Measurements from ENCODE around the gene PSMC1. TPM values are rescaled to one million over a fixed set of nuclear protein-coding genes. Genes with fewer than 3 reads are reported as not detected.

PSMC1 gene
- total RNA-seq, 4 donors from 2014 or later: 96.8 to 139 (median 117) TPM

- H3K4me3 ChIP-seq: no peak overlapping the region
- no peaks in the 10 kb centered on the region for H3K27me3 ChIP-seq
- H3K36me3 ChIP-seq: peaks cover 31 to 91% (median 68%) of the 10 kb centered on the region in 4 donors
- intact Hi-C loops (cut with DNase I): no loop called here
- no peaks in the 10 kb centered on the region for H3K9me3 ChIP-seq
- peaks cover 9 to 29% (median 17%) of the 10 kb centered on the region in 4 donors for H3K4me1 ChIP-seq
- H3K27ac ChIP-seq (replicated peaks in 1 of 4): no peak overlapping the region
- WGBS: 83% methylated on average over 7 of the region's 7 CpGs
- TF ChIP-seq POLR2A (IDR thresholded peaks at IDR 0.05; ENCODE audit: low read depth) (no peak), POLR2AphosphoS5 (IDR thresholded peaks at IDR 0.05) (no peak), EP300 (IDR thresholded peaks at IDR 0.05) (no peak)
- TF ChIP-seq, protein P1, sequence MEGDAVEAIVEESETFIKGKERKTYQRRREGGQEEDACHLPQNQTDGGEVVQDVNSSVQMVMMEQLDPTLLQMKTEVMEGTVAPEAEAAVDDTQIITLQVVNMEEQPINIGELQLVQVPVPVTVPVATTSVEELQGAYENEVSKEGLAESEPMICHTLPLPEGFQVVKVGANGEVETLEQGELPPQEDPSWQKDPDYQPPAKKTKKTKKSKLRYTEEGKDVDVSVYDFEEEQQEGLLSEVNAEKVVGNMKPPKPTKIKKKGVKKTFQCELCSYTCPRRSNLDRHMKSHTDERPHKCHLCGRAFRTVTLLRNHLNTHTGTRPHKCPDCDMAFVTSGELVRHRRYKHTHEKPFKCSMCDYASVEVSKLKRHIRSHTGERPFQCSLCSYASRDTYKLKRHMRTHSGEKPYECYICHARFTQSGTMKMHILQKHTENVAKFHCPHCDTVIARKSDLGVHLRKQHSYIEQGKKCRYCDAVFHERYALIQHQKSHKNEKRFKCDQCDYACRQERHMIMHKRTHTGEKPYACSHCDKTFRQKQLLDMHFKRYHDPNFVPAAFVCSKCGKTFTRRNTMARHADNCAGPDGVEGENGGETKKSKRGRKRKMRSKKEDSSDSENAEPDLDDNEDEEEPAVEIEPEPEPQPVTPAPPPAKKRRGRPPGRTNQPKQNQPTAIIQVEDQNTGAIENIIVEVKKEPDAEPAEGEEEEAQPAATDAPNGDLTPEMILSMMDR (IDR thresholded peaks at IDR 0.05): no peak
- no peak for DNase-seq (ENCODE audit: extremely low spot score)
These were observed 35.3 kb downstream of the PSMC1 start for GRCh38 chr14:90291699-90292098.

DNA sequence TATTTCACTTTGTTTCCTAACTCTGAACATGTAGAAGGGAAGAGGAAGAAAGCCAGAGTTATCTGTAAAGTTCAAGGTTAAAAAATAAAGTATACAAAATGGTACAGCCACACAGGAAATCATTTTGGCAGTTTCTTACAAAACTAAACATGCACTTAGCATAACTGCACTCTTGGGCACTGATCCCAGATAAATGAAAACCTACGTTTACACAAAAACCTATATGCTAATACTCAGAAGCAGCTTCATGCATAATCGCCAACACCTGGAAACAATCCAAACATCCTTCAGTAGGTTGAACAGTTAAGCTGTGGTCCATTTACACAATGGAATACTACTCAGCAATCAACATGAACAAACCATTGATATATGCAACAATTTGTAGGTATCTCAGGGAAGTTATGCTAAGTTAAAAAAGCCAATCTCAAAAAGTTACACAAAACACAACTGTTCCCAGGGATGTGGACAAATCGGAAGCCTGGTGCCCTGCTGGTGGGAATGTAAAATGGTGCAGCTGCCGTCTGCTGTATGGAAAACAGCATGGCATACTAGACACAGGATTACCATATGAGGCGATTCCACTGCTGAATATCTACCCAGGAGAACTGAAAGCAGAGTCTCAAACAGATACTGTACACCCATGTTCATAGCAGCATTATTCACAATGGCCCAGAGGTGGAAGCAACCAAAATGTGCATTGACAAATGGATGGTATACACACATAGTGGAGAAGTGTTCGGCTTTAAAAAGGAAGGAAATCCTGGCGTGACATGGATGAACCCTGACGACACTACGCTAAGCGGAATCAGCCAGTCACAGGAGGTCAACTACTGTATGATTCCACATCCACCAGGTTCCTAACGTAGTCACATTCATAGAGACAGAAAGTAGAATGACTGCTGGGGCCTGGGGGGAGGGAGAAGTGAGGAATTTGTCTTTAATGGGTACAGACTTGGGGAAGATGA is 37.7 kb downstream of the PSMC1 start:
- no peak overlapping the region for H3K27ac ChIP-seq (replicated peaks in 1 of 4)
- intact Hi-C loops (cut with DNase I): no loop called here
- no peak for DNase-seq (ENCODE audit: extremely low spot score)
- H3K27me3 ChIP-seq: no peaks in the 10 kb centered on the region
- no peak for TF ChIP-seq POLR2A (IDR thresholded peaks at IDR 0.05; ENCODE audit: low read depth)
- TF ChIP-seq EP300 (IDR thresholded peaks at IDR 0.05): no peak
- TF ChIP-seq, protein P1 (IDR thresholded peaks at IDR 0.05): no peak
- no peak for TF ChIP-seq POLR2AphosphoS5 (IDR thresholded peaks at IDR 0.05)
- peaks cover 1 to 16% (median 9%) of the 10 kb centered on the region in 4 donors for H3K4me1 ChIP-seq
- no peaks in the 10 kb centered on the region for H3K9me3 ChIP-seq
- H3K36me3 ChIP-seq: peaks cover 21 to 92% (median 67%) of the 10 kb centered on the region in 4 donors
- 82% methylated on average over 11 of the region's 11 CpGs for WGBS
- no peak overlapping the region for H3K4me3 ChIP-seq

- peaks cover 0 to 16% (median 12%) of the 10 kb centered on the region in 4 donors for H3K4me1 ChIP-seq
- TF ChIP-seq POLR2A (IDR thresholded peaks at IDR 0.05; ENCODE audit: low read depth): no peak
- TF ChIP-seq, protein P1 (IDR thresholded peaks at IDR 0.05): no peak
- TF ChIP-seq POLR2AphosphoS5 (IDR thresholded peaks at IDR 0.05): no peak
- TF ChIP-seq EP300 (IDR thresholded peaks at IDR 0.05): no peak
- no peak overlapping the region for H3K27ac ChIP-seq (replicated peaks in 1 of 4)
- no peak for DNase-seq (ENCODE audit: extremely low spot score)
- peaks cover 13 to 85% (median 61%) of the 10 kb centered on the region in 4 donors for H3K36me3 ChIP-seq
- no peaks in the 10 kb centered on the region for H3K27me3 ChIP-seq
- intact Hi-C loops (cut with DNase I): no loop called here
- no peak overlapping the region for H3K4me3 ChIP-seq
- H3K9me3 ChIP-seq: no peaks in the 10 kb centered on the region
- WGBS: 90% methylated on average over 2 of the region's 2 CpGs
These were observed 38.5 kb downstream of the PSMC1 start for GRCh38 chr14:90294872-90295271.

DNA sequence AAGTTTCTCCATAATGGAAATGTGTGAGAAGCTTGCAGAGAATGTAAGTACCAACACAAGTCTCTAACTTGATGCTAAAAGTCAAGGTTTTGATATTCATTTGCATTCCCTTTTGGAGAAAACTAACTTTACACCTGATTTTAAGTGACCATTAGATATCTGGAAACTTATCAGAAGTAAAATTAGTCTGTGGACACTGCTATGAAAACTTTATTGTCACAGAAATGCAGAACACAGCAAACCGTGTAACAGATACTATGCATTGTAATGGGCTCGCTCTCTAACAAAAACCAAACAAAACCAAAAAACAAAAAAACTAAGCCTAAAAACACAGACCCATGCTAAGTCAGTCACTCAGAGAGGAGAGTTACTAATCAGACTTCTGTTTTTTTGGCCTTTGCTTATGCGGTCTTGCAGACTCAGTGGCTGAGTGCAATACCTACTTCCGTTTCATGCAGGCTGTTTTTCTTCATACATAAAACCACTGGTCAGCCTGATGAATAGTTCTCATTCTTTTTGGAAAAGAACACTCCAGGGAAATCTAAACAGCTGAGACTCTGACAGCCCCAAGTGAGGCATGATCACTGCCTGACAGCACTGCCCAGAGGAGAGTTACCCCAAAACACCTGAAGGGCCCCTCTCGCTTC is 39.6 kb downstream of the PSMC1 start:
- Histone ChIP-seq H3K9me3 (no peaks in the 10 kb centered on the region), H3K36me3 (peaks cover 10 to 74% (median 54%) of the 10 kb centered on the region in 4 donors)

More for the DNA sequence above, 39.6 kb downstream of the PSMC1 start:
- intact Hi-C loops (cut with DNase I): no loop called here
- Histone ChIP-seq H3K4me3 (no peak overlapping the region), H3K27ac (replicated peaks in 1 of 4) (no peak overlapping the region), H3K4me1 (peaks cover 1 to 26% (median 20%) of the 10 kb centered on the region in 4 donors), H3K27me3 (no peaks in the 10 kb centered on the region)
- TF ChIP-seq, protein P1 (IDR thresholded peaks at IDR 0.05): no peak
- no peak for TF ChIP-seq POLR2A (IDR thresholded peaks at IDR 0.05; ENCODE audit: low read depth)
- TF ChIP-seq POLR2AphosphoS5 (IDR thresholded peaks at IDR 0.05): no peak
- DNase-seq (ENCODE audit: extremely low spot score): no peak
- WGBS: 71% methylated on average over 5 of the region's 5 CpGs

Data from esophagus muscularis mucosa (tissue), 4 donors.